ENCODE data around the gene GGA1. TPM values are rescaled to one million over a fixed set of nuclear protein-coding genes. Genes with fewer than 3 reads are reported as not detected.
A peak's percentile ranks its signal among the peaks of the same experiment; 100 is the strongest.

Gene GGA1
- total and polyA plus RNA-seq, 2 of the 4 experiments (the other 2 are of a cell fraction), result 17.2 to 48.5 TPM

DNA sequence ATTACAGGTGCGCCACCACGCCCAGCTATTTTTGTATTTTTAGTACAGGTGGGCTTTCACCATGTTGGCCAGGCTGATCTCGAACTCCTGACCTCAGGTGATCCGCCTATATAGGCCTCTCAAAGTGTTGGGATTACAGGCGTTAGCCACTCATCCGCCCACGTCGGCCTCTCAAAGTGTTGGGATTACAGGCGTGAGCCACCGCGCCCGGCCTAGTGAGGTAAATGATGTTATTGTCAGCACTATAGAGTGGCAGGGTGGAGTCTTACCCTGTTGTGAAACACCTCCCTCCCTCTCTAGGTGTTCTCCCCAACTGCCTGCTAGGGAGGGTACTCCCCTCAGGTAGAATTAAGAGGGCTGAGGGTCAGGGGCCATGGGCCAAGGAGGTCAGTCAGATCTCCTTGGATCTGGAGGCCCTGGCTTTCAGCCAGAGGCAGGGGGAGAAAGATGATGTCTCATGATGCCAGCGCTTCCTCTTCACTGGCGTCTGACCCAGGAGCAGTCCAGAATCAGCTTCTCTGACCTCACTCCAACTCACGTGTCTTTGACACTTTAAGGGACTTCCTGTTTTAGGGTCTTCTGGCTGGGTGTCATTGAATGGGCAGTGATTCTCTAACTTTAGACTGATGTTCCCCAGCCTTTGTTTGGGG is 2.0 kb downstream of the GGA1 start:
- ChIA-PET POLR2A (ENCODE audit: unreplicated experiment) (interaction anchor here (0.6 kb wide), 2 partner anchors 18 to 51 kb away, joined by 3 to 4 read pairs; no protein-coding TSS in a partner anchor), CTCF (no interaction called here)
- no peaks in the 10 kb centered on the region for H3K9me3 ChIP-seq (ENCODE audit: control insufficient read depth, insufficient read depth, low read length)
- H2BK20ac ChIP-seq (ENCODE audit: low read depth, low read length), result no peak overlapping the region
- TF ChIP-seq FOS (IDR thresholded peaks at IDR 0.05; ENCODE audit: low read depth, low read length), result no peak
- no peak for TF ChIP-seq RCOR1 (IDR thresholded peaks at IDR 0.05; ENCODE audit: insufficient replicate concordance, low read length)
- no peak for TF ChIP-seq SMC3 (IDR thresholded peaks at IDR 0.05; ENCODE audit: low read depth, low read length)
- TF ChIP-seq, protein P1, sequence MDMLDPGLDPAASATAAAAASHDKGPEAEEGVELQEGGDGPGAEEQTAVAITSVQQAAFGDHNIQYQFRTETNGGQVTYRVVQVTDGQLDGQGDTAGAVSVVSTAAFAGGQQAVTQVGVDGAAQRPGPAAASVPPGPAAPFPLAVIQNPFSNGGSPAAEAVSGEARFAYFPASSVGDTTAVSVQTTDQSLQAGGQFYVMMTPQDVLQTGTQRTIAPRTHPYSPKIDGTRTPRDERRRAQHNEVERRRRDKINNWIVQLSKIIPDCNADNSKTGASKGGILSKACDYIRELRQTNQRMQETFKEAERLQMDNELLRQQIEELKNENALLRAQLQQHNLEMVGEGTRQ (IDR thresholded peaks at IDR 0.05; ENCODE audit: low read depth, low read length), result no peak
- TF ChIP-seq MAFK (IDR thresholded peaks at IDR 0.05; ENCODE audit: low read depth, low read length), result no peak
- TF ChIP-seq MXI1 (IDR thresholded peaks at IDR 0.05; ENCODE audit: borderline replicate concordance, low read depth, low read length), result no peak
- TF ChIP-seq, protein P2, sequence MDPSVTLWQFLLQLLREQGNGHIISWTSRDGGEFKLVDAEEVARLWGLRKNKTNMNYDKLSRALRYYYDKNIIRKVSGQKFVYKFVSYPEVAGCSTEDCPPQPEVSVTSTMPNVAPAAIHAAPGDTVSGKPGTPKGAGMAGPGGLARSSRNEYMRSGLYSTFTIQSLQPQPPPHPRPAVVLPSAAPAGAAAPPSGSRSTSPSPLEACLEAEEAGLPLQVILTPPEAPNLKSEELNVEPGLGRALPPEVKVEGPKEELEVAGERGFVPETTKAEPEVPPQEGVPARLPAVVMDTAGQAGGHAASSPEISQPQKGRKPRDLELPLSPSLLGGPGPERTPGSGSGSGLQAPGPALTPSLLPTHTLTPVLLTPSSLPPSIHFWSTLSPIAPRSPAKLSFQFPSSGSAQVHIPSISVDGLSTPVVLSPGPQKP (IDR thresholded peaks at IDR 0.05; ENCODE audit: borderline replicate concordance, low read depth, low read length), result no peak
- no peak for TF ChIP-seq NFE2L2 (IDR thresholded peaks at IDR 0.05; ENCODE audit: low read depth, low read length)
- no peak for TF ChIP-seq RAD21 (IDR thresholded peaks at IDR 0.05; ENCODE audit: low read length)
- TF ChIP-seq, protein P3, sequence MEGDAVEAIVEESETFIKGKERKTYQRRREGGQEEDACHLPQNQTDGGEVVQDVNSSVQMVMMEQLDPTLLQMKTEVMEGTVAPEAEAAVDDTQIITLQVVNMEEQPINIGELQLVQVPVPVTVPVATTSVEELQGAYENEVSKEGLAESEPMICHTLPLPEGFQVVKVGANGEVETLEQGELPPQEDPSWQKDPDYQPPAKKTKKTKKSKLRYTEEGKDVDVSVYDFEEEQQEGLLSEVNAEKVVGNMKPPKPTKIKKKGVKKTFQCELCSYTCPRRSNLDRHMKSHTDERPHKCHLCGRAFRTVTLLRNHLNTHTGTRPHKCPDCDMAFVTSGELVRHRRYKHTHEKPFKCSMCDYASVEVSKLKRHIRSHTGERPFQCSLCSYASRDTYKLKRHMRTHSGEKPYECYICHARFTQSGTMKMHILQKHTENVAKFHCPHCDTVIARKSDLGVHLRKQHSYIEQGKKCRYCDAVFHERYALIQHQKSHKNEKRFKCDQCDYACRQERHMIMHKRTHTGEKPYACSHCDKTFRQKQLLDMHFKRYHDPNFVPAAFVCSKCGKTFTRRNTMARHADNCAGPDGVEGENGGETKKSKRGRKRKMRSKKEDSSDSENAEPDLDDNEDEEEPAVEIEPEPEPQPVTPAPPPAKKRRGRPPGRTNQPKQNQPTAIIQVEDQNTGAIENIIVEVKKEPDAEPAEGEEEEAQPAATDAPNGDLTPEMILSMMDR (conservative IDR thresholded peaks at IDR 0.05; ENCODE audit: low read depth, low read length), result no peak
- TF ChIP-seq CEBPB (IDR thresholded peaks at IDR 0.05; ENCODE audit: low read depth, low read length), result no peak
- no peak for TF ChIP-seq POLR2A (IDR thresholded peaks at IDR 0.05; ENCODE audit: low read depth, low read length)
- TF ChIP-seq MAZ (IDR thresholded peaks at IDR 0.05; ENCODE audit: borderline replicate concordance, low read depth, low read length), result no peak
- H3K4ac ChIP-seq (ENCODE audit: low read depth, low read length), result peak overlapping the region; percentile 22; the same call in 1 of the 2 replicates
- ATAC-seq (ENCODE audit: low read depth) (no peak), DNase-seq (no peak)
- H3K79me1 ChIP-seq (ENCODE audit: low read depth in 1 of 2, low read length in 2 of 2), result peaks cover 22 to 56% of the 10 kb centered on the region in 2 experiments
- H4K8ac ChIP-seq (ENCODE audit: low read depth in 2 of 2, low read length in 2 of 2), result no peak overlapping the region
- no peak overlapping the region for H2AFZ ChIP-seq (replicated peaks; ENCODE audit: low read length, poor library complexity)
- H3K9ac ChIP-seq (ENCODE audit: low read depth, low read length), result no peak overlapping the region
- H3K27ac ChIP-seq (ENCODE audit: insufficient read depth, low read length), result no peak overlapping the region
- H2AK5ac ChIP-seq (ENCODE audit: low read depth, low read length), result 0 out of 2 replicates have a peak overlapping the region, but pooled peaks have one; percentile 23
- no peak overlapping the region for H4K5ac ChIP-seq (ENCODE audit: low read depth, low read length)
- peaks cover under 1% of the 10 kb centered on the region; the same call in 1 of the 2 replicates for H3K27me3 ChIP-seq (ENCODE audit: control insufficient read depth, insufficient read depth, low read length)
- H4K91ac ChIP-seq (ENCODE audit: insufficient read depth, low read depth, low read length), result no peak overlapping the region
- H3K56ac ChIP-seq (ENCODE audit: extremely low read depth, insufficient read depth, low read length), result no peak overlapping the region
- peaks cover 16% of the 10 kb centered on the region for H3K4me1 ChIP-seq (ENCODE audit: control insufficient read depth, insufficient read depth, low read length)
- peak overlapping the region; percentile 58 for H2AK9ac ChIP-seq (replicated peaks; ENCODE audit: low read depth, low read length, poor library complexity)
- peaks cover 3% of the 10 kb centered on the region; the same call in 1 of the 2 replicates for H3K36me3 ChIP-seq (ENCODE audit: control insufficient read depth, insufficient read depth, low read length)
- H2BK120ac ChIP-seq (ENCODE audit: low read depth, low read length), result no peak overlapping the region
- WGBS, 2 experiments (ENCODE audit: extremely low coverage in 2 of 2, insufficient read length in 1 of 2), result 90% methylated on average over 2 of the region's 15 CpGs; no CpG with 5 or more reads in 1 of the 2 experiments
- no peak overlapping the region for H3K4me2 ChIP-seq (ENCODE audit: low read depth, low read length)
- H2BK15ac ChIP-seq (ENCODE audit: low read depth, low read length), result no peak overlapping the region
- H2BK5ac ChIP-seq (ENCODE audit: low read depth, low read length, poor library complexity, severe bottlenecking), result no peak overlapping the region
- no peak overlapping the region for H3K18ac ChIP-seq (ENCODE audit: low read depth, low read length)
- intact Hi-C loops (cut with micrococcal nuclease), result no loop called here
- no peak overlapping the region for H3K14ac ChIP-seq (replicated peaks; ENCODE audit: low read depth, low read length)
- peaks cover 9% of the 10 kb centered on the region for H3K9me1 ChIP-seq (ENCODE audit: insufficient read depth, low read length)
- H3K23ac ChIP-seq (ENCODE audit: low read depth, low read length), result no peak overlapping the region
- H3K4me3 ChIP-seq (ENCODE audit: insufficient read depth, low read depth, low read length), result no peak overlapping the region
- H4K20me1 ChIP-seq (ENCODE audit: insufficient read depth, low read length), result 0 out of 2 replicates have a peak, but pooled peaks cover 3% of the 10 kb centered on the region
- dilution Hi-C loops (cut with HindIII; ENCODE audit: low sequenced_read_pairs, unreplicated experiment), result no loop called here
- no TSS peak for BruUV-seq (replicated peaks)
- in situ Hi-C loops (cut with MboI; ENCODE audit: low sequenced_read_pairs), result no loop called here

Data from IMR-90 (cell line).